B cell (primary cell): ENCODE results near the gene CDH16. TPM values are rescaled to one million over a fixed set of nuclear protein-coding genes. Genes with fewer than 3 reads are reported as not detected.

Experiments used
- ATAC-seq: fragments of 200-7000 bp; cut with Tn5 transposase; one replicate; pipeline ENCODE4 v1.10.0; 2021; ENCODE audit warnings: low read depth, mild to moderate bottlenecking, moderate number of reproducible peaks, moderate library complexity
- CTCF ChIA-PET: fragments of 350-600 bp; sonication (Branson Sonifier 250); formaldehyde crosslinking; loops from one replicate; lab custom pipeline; 2021; ENCODE audit warnings: antibody characterized with exemption, inconsistent platforms; lab: Charles Lee
- POLR2A ChIA-PET: fragments of 350-600 bp; sonication (Branson Sonifier 250); formaldehyde crosslinking; loops from one replicate; lab custom pipeline; 2021; ENCODE audit warnings: antibody characterized with exemption; lab: Charles Lee
- DNase-seq: peaks from one replicate; pipeline ENCODE4 v3.0.0; 2013
- H2AFZ ChIP-seq: 2 replicates; pipeline ENCODE4 v1.6.1; 2012; ENCODE audit warnings: mild to moderate bottlenecking, low read depth, low read length; ENCODE audit not compliant: insufficient read depth, poor library complexity, severe bottlenecking
- H3K27ac ChIP-seq, 2 donors: 1 replicate in 1 of 2; 2 replicates in 1 of 2; pipeline ENCODE4 v1.5.1; 2012 to 2013; ENCODE audit warnings: low read length in 2 of 2, mild to moderate bottlenecking in 2 of 2, moderate library complexity in 1 of 2
- H3K27me3 ChIP-seq, 4 experiments: fragments of 200-600 bp in 1 of 4; sonication (generic) in 1 of 4; replicated peaks in 1 of 4; 1 replicate in 2 of 4; 2 replicates in 2 of 4; pipeline versions ENCODE4 v1.6.1 to v1.7.0; 2013 to 2016; ENCODE audit warnings: low read length in 3 of 4, mild to moderate bottlenecking in 2 of 4, mixed read lengths in 1 of 4, moderate library complexity in 1 of 4; ENCODE audit not compliant: insufficient read depth in 4 of 4, control insufficient read depth in 3 of 4; ENCODE audit errors: control extremely low read depth in 1 of 4
- H3K36me3 ChIP-seq, 2 experiments: replicated peaks in 1 of 2; 1 replicate in 1 of 2; 2 replicates in 1 of 2; pipeline versions ENCODE4 v1.6.1 to v1.7.1; 2013; ENCODE audit warnings: low read length in 1 of 2; ENCODE audit not compliant: insufficient read depth in 2 of 2, control insufficient read depth in 1 of 2; ENCODE audit errors: control extremely low read depth in 1 of 2, extremely low read depth in 1 of 2
- H3K4me1 ChIP-seq, 2 donors: fragments of 200-600 bp in 1 of 2; sonication (generic) in 1 of 2; 1 replicate in 1 of 2; 2 replicates in 1 of 2; pipeline versions ENCODE4 v1.5.1 to v1.6.1; 2013 to 2017; ENCODE audit warnings: low read length in 2 of 2; ENCODE audit not compliant: control insufficient read depth in 2 of 2, insufficient read depth in 2 of 2
- H3K4me2 ChIP-seq: replicated peaks from 2 replicates; pipeline ENCODE3; 2012; ENCODE audit warnings: mild to moderate bottlenecking, low read depth, low read length; ENCODE audit not compliant: poor library complexity, severe bottlenecking
- H3K4me3 ChIP-seq, 5 experiments: fragments of 200-600 bp in 1 of 5; sonication (generic) in 1 of 5; 1 replicate in 3 of 5; 2 replicates in 2 of 5; pipeline versions ENCODE4 v1.5.1 to v1.7.0; 2011 to 2016; ENCODE audit warnings: low read length in 4 of 5, mild to moderate bottlenecking in 4 of 5, low read depth in 2 of 5, control low read depth in 1 of 5, moderate library complexity in 1 of 5; ENCODE audit not compliant: insufficient read depth in 1 of 5; ENCODE audit errors: control extremely low read depth in 1 of 5, extremely low read depth in 1 of 5
- H3K79me2 ChIP-seq: fragments of 200-600 bp; sonication (generic); one replicate; pipeline ENCODE4 v1.6.0; 2016; ENCODE audit warnings: low read length; ENCODE audit not compliant: control insufficient read depth, insufficient read depth
- H3K9ac ChIP-seq: fragments of 200-600 bp; sonication (generic); 2 replicates; pipeline ENCODE4 v1.6.1; 2017; ENCODE audit warnings: mild to moderate bottlenecking, low read length, moderate library complexity
- H3K9me3 ChIP-seq, 3 donors: one replicate each; pipeline versions ENCODE4 v1.6.1 to v1.7.1; 2013; ENCODE audit warnings: low read length in 2 of 3; ENCODE audit not compliant: control insufficient read depth in 2 of 3, insufficient read depth in 1 of 3; ENCODE audit errors: control extremely low read depth in 1 of 3
- H4K20me1 ChIP-seq: 2 replicates; pipeline ENCODE4 v1.6.0; 2012; ENCODE audit warnings: mild to moderate bottlenecking, low read length; ENCODE audit not compliant: insufficient read depth, control insufficient read depth, poor library complexity, severe bottlenecking
- H3K27ac Mint-ChIP-seq: one replicate; pipeline ENCODE4 v1.8.0; 2021; ENCODE audit warnings: mixed read lengths
- H3K27me3 Mint-ChIP-seq: one replicate; pipeline ENCODE4 v1.8.0; 2021; ENCODE audit warnings: mixed read lengths
- H3K4me1 Mint-ChIP-seq: one replicate; pipeline ENCODE4 v1.8.0; 2021; ENCODE audit warnings: mixed read lengths
- H3K4me3 Mint-ChIP-seq: one replicate; pipeline ENCODE4 v1.8.0; 2021; ENCODE audit warnings: mixed read lengths
- H3K9me3 Mint-ChIP-seq: one replicate; pipeline ENCODE4 v1.8.0; 2022; ENCODE audit warnings: mixed read lengths; ENCODE audit not compliant: insufficient read depth
- EZH2 ChIP-seq: IDR thresholded peaks from 2 replicates; pipeline ENCODE4 v1.6.1; 2012; ENCODE audit warnings: borderline replicate concordance, low read depth, mild to moderate bottlenecking, moderate library complexity, low read length; ENCODE audit not compliant: insufficient read depth, poor library complexity, severe bottlenecking
- WGBS: methylation state at CpG from one replicate; pipeline ENCODE4 v1.1.5; 2013; ENCODE audit warnings: missing lambda C conversion rate; ENCODE audit not compliant: insufficient coverage; 5-methylcytosine and 5-hydroxymethylcytosine counted together
- intact Hi-C: fragments of 100-400 bp; cut with micrococcal nuclease; formaldehyde crosslinking; loops from one replicate; pipeline ENCODE4 v1.10.0; 2022
- polyA plus RNA-seq: library from polyadenylated mRNA; depleted of rRNA; stranded (reverse); fragments of >200 nt; gene quantifications from 2 replicates; pipeline ENCODE4 v1.2.3, GENCODE V29; 2012
- total RNA-seq, 2 donors: library from RNA; stranded (reverse); fragments of 120-200 nt in 1 of 2; gene quantifications; 1 replicate in 1 of 2; 2 replicates in 1 of 2; pipeline versions ENCODE4 v1.2.3 to v1.2.4, GENCODE V29; 2013 to 2022
- TF ChIP-seq, protein P1 (sequence below): fragments of 200-600 bp; IDR thresholded peaks from one replicate; pipeline ENCODE4 v1.8.0; 2022; ENCODE audit warnings: antibody characterized with exemption, mild to moderate bottlenecking

Gene CDH16
- total and polyA plus RNA-seq, 2 donors (not counting 1 experiment from before 2014, with no cell fraction given): not detected

DNA sequence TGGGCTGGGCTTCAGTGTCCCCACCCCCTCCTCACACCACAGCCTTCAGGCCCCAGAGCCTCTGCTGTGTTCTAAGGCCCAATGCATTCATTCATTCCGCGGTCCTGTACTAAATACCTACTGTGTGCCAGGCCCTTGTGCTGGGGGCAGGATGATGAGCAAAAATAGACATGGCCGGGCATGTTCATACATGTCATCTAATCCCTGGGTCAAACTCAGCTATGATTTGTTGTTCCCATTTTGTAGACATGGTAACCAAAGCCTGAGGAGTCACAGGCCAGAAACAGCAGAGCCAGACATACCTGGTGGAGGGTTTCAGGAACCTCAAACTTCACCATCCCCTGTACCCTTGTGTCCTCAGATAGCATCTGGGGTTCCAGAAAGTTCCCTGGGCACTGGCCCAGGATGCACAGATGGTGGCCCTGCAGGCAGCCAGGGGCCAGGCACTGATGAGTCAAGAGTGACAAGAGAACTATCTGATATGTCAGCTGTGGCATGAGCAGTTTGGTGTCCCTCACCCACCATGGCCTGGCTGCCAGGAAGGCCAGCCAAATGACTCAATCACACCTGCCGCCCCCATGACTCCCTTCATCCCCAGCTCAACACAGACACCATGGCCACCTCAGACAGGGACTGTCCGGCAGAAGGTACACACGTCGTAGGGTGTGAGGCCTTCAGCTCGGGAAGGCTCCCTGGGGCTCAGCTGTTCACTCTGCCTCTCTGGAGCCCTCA lies 9.4 kb upstream of the CDH16 start:
- ChIA-PET CTCF (interaction anchor here (1.3 to 1.6 kb wide), 3 partner anchors 46 to 60 kb away, joined by 3 read pairs; no protein-coding TSS in a partner anchor), POLR2A (no interaction called here)
- intact Hi-C loops: no loop called here
- H3K27ac Mint-ChIP-seq: no peak overlapping the region
- Histone ChIP-seq H3K9ac (no peak overlapping the region), H3K27me3 (peaks cover 0 to 34% (median 13%) of the 10 kb centered on the region in 4 experiments), H3K36me3 (peaks cover 0 to 12% of the 10 kb centered on the region in 2 experiments), H3K4me1 (peaks cover 17 to 20% of the 10 kb centered on the region in 2 donors), H3K4me3 (no peak overlapping the region), H3K4me2 (no peak overlapping the region), H4K20me1 (no peaks in the 10 kb centered on the region), H3K9me3 (peaks cover 0 to 8% (median 0%) of the 10 kb centered on the region in 3 donors), H3K27ac (no peak overlapping the region), H3K79me2 (peaks cover 6% of the 10 kb centered on the region), H2AFZ (no peak overlapping the region)
- ATAC-seq (no peak), DNase-seq (no peak)
- H3K9me3 Mint-ChIP-seq: no peaks in the 10 kb centered on the region
- no peak for TF ChIP-seq EZH2
- TF ChIP-seq, protein P1, sequence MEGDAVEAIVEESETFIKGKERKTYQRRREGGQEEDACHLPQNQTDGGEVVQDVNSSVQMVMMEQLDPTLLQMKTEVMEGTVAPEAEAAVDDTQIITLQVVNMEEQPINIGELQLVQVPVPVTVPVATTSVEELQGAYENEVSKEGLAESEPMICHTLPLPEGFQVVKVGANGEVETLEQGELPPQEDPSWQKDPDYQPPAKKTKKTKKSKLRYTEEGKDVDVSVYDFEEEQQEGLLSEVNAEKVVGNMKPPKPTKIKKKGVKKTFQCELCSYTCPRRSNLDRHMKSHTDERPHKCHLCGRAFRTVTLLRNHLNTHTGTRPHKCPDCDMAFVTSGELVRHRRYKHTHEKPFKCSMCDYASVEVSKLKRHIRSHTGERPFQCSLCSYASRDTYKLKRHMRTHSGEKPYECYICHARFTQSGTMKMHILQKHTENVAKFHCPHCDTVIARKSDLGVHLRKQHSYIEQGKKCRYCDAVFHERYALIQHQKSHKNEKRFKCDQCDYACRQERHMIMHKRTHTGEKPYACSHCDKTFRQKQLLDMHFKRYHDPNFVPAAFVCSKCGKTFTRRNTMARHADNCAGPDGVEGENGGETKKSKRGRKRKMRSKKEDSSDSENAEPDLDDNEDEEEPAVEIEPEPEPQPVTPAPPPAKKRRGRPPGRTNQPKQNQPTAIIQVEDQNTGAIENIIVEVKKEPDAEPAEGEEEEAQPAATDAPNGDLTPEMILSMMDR: no peak
- no peak overlapping the region for H3K4me3 Mint-ChIP-seq
- H3K4me1 Mint-ChIP-seq: peaks cover 27% of the 10 kb centered on the region
- peaks cover 27% of the 10 kb centered on the region for H3K27me3 Mint-ChIP-seq
- 95% methylated on average over 8 of the region's 8 CpGs for WGBS

DNA sequence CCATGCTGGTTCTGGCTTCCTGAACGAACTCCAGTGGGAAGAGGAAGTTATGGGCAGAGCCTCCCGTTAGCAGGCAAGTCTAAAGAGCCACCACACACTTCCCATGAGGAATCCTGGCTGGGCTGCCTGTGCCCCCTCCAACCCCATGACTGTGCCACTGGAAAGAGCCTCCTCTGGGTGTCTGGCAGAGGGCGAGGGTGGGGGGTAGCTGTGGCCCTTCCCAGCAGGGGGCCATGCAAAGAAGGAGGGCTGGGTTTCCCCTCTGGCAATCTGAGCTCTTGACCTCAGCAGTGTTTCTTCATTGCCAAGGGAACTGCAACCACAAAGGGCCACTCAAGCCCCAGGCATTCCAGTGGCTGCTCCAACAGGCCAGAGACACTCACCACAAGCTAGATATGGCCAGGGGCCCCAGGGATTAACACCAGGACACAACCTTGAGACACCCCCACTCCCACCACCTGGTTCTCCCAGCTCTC lies 8.3 kb upstream of the CDH16 start:
- intact Hi-C loops: no loop called here
- Mint-ChIP-seq H3K4me1 (peaks cover 18% of the 10 kb centered on the region), H3K4me3 (no peak overlapping the region), H3K9me3 (no peaks in the 10 kb centered on the region), H3K27me3 (peaks cover 28% of the 10 kb centered on the region), H3K27ac (no peak overlapping the region)
- H2AFZ ChIP-seq: no peak overlapping the region
- H3K4me1 ChIP-seq: peaks cover 11 to 12% of the 10 kb centered on the region in 2 donors
- DNase-seq (no peak), ATAC-seq (no peak)
- no peak overlapping the region for H3K27ac ChIP-seq
- no peak overlapping the region for H3K9ac ChIP-seq
- no peaks in the 10 kb centered on the region for H4K20me1 ChIP-seq
- H3K79me2 ChIP-seq: no peaks in the 10 kb centered on the region
- H3K9me3 ChIP-seq: peaks cover 0 to 8% (median 0%) of the 10 kb centered on the region in 3 donors
- H3K27me3 ChIP-seq: peaks cover 0 to 38% (median 14%) of the 10 kb centered on the region in 4 experiments
- peaks cover 0 to 8% of the 10 kb centered on the region in 2 experiments for H3K36me3 ChIP-seq
- POLR2A ChIA-PET: interaction anchor here (0.6 kb wide), 1 partner anchor 10 kb away, joined by 3 read pairs; no protein-coding TSS in a partner anchor
- H3K4me3 ChIP-seq: no peak overlapping the region
- CTCF ChIA-PET: no interaction called here
- TF ChIP-seq, protein P1: no peak
- TF ChIP-seq EZH2: no peak
- 50% methylated on average over 1 of the region's 3 CpGs for WGBS
- no peak overlapping the region for H3K4me2 ChIP-seq
